GM21529 (cell line): ENCODE data around the gene BCL2.
A peak's percentile ranks its signal among the peaks of the same experiment; 100 is the strongest.
"Not testable (repeated sequence)": the region's sequence is repeated elsewhere in the genome, so short reads cannot be mapped to it uniquely, and the experiment has no call there.

Source experiments
- ATAC-seq: cut with Tn5 transposase; IDR thresholded peaks from one replicate; pipeline ENCODE4 v1.9.1; 2021; ENCODE audit not compliant: unreplicated experiment

The BCL2 gene

DNA sequence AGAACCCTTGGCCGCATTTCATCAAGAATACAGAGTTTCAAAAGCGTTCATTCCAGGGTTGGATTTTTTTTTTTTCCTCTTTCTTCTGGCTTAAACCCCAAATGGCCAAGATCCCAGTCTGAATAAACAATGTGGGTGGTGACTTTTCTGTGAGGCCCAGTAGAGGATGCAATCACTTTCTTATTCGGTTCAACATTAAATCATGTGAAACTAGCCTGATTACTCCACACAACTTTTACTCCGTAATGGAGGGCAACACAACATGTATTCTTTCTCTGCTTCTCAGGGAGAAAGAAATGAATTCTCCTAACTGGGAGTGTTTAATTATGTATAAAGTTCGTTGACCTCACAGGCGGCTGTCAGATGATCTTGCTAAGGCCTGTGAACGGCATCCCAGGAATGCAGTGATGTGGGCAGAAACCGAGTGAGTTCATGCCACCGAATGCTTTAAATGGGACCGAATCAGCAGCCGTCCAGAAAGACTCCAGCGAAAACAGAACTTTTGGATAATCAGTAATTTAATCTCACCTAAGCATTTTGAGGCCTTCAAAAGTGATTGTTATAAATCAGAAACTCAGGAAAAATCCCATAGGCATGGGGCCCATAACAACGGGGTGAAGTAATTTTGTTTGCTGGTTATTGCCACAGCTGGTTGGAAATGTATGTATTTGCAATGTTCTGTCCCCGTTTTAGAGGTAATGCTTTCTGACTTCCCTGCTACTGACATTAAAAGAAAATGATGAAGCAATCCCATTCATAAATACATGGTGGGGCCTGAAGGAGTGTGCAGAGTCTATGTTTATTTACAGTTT lies 81.5 kb downstream of the BCL2 start:
- ATAC-seq, result no peak

DNA sequence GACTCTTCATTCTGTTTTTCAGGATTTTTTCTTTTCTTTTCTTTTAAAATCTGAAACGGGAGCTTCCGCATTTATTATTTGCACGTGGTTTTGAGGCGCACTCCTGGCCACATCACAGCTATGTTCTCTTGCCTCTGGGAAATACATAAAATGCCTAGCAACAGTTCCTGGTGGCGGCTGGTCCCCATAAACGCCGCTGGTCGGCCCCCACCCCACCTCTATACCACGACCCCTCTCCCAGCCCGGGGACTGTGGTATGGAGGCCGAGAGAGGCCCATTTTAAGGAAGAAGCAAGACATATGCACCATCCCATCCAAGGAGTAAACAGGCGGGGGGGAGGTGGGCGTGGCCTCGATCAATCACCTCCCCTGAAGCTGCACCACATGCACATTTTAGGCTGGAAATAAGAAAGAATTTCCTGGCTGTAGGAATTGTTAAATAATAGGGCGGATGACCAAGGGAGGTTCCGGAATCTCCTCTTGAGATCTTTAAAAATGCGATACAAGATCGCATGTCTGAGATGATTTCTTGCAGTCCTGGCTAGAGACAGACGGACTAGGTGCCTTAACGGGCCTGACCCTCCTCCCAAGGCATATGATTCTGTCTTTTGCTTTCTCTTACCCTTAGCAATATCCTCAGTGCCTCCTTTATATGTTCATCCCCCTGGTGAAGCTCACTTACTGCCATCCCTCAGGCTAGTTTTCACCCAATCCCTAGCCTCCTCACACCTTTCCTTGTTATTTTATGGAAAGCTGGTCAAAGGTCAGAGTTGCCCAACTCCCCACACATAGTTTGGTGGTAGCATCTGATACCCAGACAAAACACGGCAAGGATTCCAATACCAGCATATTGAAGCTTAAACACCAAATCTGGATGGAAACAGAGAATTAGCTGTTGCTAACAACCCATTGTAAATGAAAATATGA lies 82.4 kb downstream of the BCL2 start:
- no peak for ATAC-seq

DNA sequence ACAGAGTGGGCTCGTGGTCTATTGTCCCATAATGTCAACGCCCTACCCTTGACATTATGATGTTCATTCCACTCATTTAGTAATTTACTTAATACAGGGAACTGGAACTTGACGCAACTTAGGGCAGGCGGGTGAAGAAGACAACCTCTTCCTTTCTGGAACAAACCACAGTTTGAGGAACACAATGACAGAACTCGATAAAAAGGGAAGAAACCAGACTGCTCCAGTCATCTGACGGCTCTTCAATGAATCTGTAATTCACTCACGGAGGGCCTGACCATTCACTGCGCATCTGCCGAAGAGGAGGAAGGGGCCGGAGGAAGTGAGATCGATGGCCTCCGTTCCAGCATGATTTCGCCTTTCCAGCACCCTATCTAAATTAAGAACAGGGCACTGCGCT lies 83.2 kb downstream of the BCL2 start:
- no peak for ATAC-seq

DNA sequence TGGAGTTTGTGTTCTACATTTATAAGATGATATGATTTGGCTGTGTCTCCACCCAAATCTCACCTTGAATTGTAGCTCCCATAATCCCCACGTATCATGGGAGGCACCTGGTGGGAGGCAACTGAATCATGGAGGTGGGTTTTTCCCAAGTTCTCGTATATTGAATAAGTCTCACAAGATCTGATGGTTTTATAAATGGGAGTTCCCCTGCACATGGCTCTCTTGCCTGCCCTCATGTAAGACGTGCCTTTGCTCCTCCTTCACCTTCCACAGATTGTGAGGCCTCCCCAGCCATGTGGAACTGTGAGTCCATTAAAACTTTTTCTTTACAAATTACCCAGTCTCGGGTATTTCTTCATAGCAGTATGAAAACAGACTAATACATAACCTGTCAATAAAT lies 83.6 kb downstream of the BCL2 start:
- ATAC-seq, result not testable (repeated sequence)

DNA sequence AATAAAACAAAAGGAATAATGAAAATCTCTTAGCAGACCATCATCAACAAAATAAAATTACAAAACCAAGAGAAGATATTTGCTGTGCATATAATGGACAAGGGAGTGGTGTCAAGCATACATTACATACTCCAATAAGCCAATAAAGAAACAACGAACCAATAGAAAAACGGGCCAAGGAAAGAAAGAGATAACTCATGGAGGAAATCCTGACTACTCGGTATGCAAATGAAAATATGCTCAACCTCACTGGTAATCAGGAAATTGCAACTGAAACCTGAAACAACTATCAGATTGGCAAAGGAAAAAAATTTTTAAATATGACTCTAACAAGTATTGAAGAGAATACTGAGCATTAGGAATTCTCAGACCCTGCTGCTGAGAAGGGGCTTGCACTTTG lies 84.7 kb downstream of the BCL2 start:
- no peak for ATAC-seq

DNA sequence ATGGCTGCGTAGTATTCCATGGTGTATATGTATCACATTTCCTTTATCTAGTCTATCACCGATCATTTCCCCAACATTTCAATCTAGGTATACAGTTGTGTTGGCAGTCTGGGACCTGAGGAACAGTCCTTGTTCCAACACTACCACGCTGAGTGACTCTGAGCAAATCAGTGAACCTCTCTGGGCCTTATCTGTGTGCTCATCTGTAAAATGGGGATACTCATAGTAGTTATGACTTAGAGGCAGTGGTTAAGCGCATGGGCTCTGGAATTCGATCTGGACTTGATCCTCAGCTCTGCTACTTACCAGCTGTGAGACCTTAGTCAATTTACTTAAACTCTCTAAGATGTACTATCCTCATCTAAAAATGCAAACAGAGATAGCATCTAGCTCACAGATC lies 85.1 kb downstream of the BCL2 start:
- no peak for ATAC-seq

DNA sequence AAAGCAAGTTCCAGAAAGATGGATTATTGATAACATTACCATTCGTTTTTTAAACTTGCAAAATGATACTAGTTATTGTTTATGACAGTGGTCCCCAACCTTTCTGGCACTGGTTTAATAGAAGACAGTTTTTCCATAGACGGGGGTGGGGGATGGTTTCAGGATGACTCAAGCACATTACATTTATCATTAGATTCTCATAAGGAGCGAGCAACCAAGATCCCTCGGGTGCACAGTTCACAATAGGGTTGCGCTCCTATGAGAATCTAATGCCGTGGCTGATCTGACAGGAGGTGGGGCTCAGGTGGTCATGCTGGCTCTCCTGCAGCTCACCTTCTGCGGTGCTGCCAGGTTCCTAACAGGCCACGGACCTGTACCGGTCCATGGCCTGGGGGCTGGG lies 86.2 kb downstream of the BCL2 start:
- ATAC-seq, result no peak

DNA sequence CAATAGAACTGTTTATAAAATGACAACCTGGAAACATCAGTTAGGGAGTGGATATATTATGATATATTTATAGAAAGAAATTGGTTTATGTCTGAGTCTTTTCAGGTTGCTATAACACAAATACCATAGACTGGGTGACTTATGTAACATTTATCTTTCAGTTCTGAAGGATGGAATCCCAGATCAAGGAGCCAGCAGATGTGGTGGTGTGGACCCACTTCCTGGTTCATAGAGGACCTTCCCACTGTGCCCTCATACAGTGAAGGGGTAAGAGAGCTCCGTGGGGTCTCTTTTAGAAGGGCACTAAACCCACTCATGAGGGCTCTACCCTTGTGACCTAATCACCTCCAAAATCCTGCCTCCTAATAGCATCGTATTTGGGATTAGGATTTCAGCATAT lies 86.7 kb downstream of the BCL2 start:
- no peak for ATAC-seq

DNA sequence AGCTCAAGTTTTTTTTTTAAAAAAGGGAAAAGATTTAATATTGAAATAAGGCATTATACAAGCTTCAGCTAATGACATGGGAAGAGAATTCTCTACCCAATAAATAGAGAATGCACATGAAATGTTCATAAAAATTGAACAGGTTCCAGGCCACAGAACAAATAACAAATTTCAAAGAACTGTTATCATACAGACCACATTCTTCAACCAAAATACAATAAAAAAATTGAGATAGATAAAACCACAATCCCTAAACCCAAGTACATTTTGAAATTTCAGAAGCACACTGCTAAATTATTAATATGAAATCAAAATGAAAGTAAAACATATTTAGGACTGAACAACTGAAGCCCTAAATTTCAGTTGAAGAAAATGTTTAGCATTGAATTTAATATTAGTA lies 89.6 kb downstream of the BCL2 start:
- no peak for ATAC-seq

DNA sequence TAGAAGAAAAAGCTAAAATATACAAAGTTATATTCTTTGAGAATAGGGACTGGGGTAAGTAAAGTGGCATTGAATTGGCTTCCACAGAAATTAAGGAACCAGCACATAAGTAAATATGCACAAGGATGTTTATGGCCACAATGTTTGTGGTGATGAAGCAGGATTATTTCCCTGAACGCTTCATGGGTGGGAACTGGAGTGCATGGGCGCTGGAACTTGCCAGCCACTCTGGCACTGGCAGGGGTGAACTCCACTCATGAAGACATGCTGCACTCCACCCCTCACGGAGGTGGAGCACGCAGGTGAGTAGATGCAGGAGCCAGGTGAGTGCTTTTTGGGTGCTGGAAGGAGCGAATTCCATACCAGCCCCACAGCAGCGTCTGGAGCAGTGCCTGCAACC lies 94.1 kb downstream of the BCL2 start:
- ATAC-seq, result no peak

DNA sequence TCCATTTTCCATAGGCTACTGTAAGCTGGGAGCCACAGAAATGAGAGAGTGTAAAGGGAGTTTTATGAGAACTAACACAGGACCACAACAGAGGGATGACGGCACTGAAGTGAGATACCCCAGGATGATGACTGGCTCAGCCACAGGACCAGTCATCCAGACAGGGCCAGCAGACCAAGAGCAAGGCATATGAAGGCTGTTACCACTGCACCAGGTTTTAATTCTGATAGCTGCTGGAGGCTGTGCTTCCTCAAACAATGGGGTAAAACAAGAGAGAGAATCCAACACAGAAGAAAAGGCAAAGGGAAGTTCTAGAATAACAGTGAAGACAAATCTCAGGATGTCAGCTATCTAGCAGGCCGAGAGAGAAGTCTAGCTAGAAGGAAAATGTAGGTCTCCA lies 94.9 kb downstream of the BCL2 start:
- ATAC-seq, result no peak

DNA sequence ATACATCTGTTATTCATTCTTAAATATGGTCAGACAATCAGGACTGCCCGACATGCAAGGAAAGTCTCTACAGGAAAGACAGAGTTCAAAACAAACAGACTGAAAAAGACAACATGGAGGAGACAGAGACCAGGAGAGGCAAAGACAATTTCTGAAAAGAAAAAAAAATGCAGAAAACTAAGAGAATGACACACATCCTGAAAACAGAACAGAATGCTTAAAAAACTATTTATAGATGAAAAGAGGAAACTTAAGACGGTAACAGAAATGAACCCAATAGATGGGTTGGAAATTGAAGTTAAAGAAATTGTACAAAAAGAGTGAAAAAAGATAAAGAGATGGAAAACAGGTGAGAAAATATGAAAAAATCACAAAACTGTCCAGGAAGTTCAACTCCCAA lies 95.7 kb downstream of the BCL2 start:
- ATAC-seq, result no peak

DNA sequence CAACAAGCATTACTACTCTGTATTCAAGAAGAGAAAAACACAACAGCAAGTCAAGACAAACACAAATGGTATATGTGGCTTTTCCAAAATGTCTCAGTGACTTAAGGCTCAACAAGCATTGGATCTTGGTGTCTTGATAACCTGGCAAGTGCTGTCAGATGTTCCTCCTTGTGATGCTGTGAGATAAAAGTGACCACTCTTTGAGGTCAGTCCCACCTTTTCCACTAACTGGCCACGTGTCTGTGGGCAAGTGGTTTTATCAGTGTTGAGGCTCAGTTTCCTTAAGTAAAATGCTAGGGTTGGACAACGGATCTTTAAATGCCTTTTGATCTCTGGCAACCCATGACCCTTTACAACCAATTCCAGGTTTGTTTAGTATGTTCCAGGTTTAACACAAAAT lies 98.7 kb downstream of the BCL2 start:
- no peak for ATAC-seq

DNA sequence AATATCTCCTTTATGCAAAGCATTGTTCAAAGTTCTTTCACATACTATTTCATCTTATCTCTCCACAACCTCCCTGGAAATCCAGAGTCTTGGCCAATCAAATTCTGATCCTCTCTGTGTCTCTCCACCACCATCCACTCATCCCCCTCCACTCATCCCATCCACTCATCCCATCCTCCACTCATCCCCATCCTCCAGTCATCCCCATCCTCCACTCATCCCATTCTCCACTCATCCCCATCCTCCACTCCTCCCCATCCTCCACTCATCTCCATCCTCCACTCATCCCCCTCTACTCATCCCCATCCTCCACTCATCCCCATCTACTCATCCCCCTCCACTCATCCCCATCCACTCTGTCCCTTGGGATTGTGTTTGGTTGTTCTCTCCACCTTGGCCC lies 101.1 kb downstream of the BCL2 start:
- no peak for ATAC-seq

DNA sequence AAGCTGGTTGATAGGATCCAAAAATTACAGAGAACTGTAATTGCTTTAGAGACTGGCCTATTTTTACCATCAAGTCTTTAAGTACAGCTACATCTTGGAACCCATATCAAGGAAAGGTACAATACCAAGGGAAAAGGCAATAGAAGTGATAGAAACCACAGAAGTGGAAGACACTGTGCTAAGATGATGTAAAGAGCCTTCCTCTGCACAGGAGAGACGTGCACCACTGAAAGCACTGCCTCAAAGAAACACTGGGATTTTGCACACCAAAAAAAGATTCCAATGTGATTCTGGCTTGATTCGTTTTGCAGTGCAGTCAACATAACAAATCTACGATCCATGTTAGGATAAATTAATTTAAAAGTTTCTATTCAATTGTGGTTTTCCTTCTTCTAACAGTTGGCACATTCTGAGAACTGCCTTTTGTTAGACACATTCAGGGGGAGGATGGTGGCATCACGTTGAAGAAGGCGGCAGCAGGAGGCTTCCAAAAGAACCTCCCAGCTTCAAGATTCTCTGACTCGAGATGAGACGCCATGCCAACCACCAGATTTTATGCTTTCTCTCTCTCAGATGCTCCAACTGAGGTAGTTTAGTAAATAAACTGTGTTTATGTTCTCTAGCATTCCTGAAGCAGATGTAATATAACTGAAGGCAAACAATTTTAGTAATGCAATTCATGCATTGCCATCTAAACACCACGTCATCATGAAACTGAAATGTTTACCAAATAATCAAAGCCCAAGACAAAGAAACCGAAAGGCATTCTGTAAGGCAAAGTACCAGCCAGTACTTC lies 102.9 kb downstream of the BCL2 start:
- ATAC-seq, result peak; percentile 45

DNA sequence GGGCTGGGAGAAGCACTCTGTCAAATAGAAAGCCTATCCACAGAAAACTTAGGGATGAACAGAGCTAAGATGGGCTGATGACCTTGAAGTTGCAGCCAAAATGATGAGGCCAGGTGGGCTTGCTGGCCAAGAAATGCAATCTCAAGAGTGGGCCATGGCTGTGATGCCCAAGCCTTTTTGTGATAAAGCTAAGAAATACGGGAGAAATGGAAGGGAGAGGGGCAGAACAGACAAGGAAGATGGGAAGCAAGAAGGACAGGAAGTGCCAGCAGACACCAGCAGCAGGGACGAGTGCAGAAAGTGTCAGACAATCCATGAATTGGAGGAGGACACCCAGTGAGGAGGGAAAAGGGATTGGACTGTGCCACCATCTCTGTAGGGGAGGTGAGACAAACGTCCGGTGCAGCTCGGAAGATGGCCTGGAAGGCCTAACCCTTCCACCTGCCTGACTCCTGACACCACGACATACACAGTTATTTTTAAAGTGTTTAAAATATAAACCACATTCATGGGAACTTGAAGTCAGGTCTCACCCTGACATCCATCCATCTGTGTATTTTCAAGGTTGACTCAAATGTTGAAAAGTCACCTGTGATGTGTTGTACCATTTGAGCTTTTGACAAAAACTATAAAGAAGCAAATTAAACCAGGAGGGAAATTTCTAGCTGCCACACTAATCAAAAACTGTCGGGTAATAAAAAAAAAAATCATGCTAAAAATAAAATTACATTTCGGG lies 105.5 kb downstream of the BCL2 start:
- no peak for ATAC-seq

DNA sequence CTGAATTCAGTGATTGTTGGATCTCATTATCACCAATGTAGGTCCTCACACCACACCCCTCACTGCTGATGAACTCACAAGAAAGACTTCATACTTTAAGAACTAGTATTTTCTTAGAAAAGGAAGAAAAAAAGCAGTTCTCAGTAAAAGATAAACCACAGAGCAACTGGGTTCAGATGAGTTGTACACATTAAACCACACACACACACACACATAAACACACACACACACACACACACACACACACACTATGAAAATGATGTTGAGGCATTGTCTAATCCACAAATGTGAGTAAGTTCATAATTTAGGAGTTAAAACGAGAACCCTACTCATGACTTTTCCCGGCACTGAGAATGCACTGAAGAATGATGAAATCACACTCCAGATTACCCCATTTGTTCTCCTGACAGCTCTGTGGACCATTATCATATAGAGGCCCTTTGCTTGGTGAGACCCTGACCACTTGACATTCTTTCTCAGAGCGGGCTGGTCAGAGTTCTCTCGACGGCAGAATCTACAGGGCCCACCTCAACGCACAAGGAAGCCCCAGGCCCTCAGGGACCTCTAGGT lies 106.2 kb downstream of the BCL2 start:
- no peak for ATAC-seq

DNA sequence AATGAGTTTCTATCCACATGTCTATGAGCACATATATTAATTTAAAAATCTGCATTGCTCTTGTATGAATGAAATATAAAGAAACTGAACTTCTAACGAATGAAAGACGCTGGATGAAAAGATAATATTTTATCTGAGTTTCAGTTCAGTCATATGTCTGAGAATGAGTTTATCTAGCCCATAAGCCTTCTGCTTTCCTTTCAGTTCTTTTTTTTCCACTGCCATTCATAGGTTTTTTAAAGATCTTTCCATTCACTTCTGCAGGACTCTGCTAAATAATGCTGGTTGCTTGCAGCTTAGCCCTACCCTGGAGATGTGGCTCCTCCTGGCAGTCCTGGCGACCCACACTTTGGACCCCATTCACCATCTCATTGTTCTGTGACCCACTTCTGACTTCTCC lies 109.0 kb downstream of the BCL2 start:
- no peak for ATAC-seq

DNA sequence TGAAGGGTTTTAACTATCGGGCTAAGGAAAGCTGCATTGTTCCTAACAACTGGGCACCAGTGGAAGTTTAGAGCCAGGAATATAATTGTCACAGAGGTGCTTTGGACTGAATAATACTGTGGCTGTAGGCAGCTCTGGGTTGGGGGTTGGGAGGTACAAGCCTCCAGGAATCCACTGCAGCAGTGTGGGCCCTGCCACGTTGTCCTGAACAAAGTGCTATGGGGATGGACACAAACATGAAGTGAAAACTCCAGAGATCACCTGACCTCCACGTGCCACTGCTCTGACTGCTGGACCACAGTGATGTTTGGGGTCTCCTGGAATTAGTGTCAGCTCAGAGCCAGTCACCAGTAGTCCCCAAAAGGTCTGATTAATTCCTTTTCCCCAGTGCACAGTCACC lies 110.9 kb downstream of the BCL2 start:
- ATAC-seq, result no peak

DNA sequence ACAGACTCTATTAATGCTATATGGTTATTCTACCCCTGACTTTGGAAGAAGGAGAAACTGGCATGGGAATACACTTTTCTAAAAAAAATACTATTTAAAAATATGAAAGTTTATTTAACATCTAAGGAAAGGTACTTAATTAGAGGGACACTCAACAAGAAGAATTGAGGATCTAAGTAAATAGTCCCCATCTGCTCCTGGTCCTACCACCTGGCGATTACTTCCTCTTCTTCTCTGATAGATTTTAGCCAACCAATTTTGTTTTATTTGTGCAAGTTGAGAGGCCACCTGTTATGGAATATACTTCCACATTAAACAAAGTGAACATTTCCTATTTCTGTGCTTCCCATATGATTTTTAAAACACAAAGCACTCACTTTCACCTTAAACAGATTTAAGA lies 111.7 kb downstream of the BCL2 start:
- no peak for ATAC-seq
